ENCODE measurements around the gene TGFB1.

TGFB1 gene

GRCh38 chr19:41377977-41378709 is 24.4 kb upstream of the TGFB1 start:
- Histone ChIP-seq H3K79me2 (ENCODE audit: control insufficient read depth, low read length) (no peaks in the 10 kb centered on the region), H3K4me2 (ENCODE audit: low read length) (peak overlapping the region; percentile 41), H3K27ac (ENCODE audit: low read depth, low read length) (no peak overlapping the region), H3F3A (ENCODE audit: control insufficient read depth, insufficient read depth) (peaks cover 3% of the 10 kb centered on the region), H3K4me1 (ENCODE audit: control insufficient read depth, low read length) (peaks cover 11% of the 10 kb centered on the region), H4K20me1 (ENCODE audit: control insufficient read depth, insufficient read depth, low read depth, low read length) (no peaks in the 10 kb centered on the region), H3K27me3 (ENCODE audit: control insufficient read depth, low read length) (no peaks in the 10 kb centered on the region), H3K36me3 (ENCODE audit: control insufficient read depth, low read length) (no peaks in the 10 kb centered on the region), H3K4me3 (ENCODE audit: low read length) (no peak overlapping the region), H3K9me2 (replicated peaks; ENCODE audit: control insufficient read depth, low read length) (no peaks in the 10 kb centered on the region), H3K9me3 (ENCODE audit: control insufficient read depth, insufficient read depth, low read length) (no peaks in the 10 kb centered on the region)
- TF ChIP-seq CTCF (IDR thresholded peaks at IDR 0.05; ENCODE audit: low read depth, low read length, poor library complexity, severe bottlenecking) (peak; percentile 65), EZH2phosphoT487 (IDR thresholded peaks at IDR 0.05; ENCODE audit: borderline replicate concordance, low read length) (no peak)

- H3K36me3 ChIP-seq (ENCODE audit: control insufficient read depth, low read length) = no peaks in the 10 kb centered on the region
- no peaks in the 10 kb centered on the region for H3K9me2 ChIP-seq (replicated peaks; ENCODE audit: control insufficient read depth, low read length)
- no peaks in the 10 kb centered on the region for H3K27me3 ChIP-seq (ENCODE audit: control insufficient read depth, low read length)
- H3F3A ChIP-seq (ENCODE audit: control insufficient read depth, insufficient read depth) = peaks cover 3% of the 10 kb centered on the region
- no peaks in the 10 kb centered on the region for H4K20me1 ChIP-seq (ENCODE audit: control insufficient read depth, insufficient read depth, low read depth, low read length)
- H3K9me3 ChIP-seq (ENCODE audit: control insufficient read depth, insufficient read depth, low read length) = no peaks in the 10 kb centered on the region
- peaks cover 11% of the 10 kb centered on the region for H3K4me1 ChIP-seq (ENCODE audit: control insufficient read depth, low read length)
- TF ChIP-seq CTCF (IDR thresholded peaks at IDR 0.05; ENCODE audit: low read depth, low read length, poor library complexity, severe bottlenecking) (no peak), EZH2phosphoT487 (IDR thresholded peaks at IDR 0.05; ENCODE audit: borderline replicate concordance, low read length) (no peak)
- H3K79me2 ChIP-seq (ENCODE audit: control insufficient read depth, low read length) = no peaks in the 10 kb centered on the region
- H3K4me3 ChIP-seq (ENCODE audit: low read length) = no peak overlapping the region
- no peak overlapping the region for H3K27ac ChIP-seq (ENCODE audit: low read depth, low read length)
- H3K4me2 ChIP-seq (ENCODE audit: low read length) = no peak overlapping the region
Observed at GRCh38 chr19:41376998-41377365, 23.3 kb upstream of the TGFB1 start.

- H3K4me3 ChIP-seq (ENCODE audit: low read length) = no peak within 1 kb of the TSS
- H3K27ac ChIP-seq (ENCODE audit: low read depth, low read length) = no peak within 1 kb of the TSS
- TF ChIP-seq EZH2phosphoT487 (IDR thresholded peaks at IDR 0.05; ENCODE audit: borderline replicate concordance, low read length) (no peak), CTCF (IDR thresholded peaks at IDR 0.05; ENCODE audit: low read depth, low read length, poor library complexity, severe bottlenecking) (no peak)
- no peaks in the 10 kb centered on the region for H3K36me3 ChIP-seq (ENCODE audit: control insufficient read depth, low read length)
- H3K4me2 ChIP-seq (ENCODE audit: low read length) = no peak within 1 kb of the TSS
- no peaks in the 10 kb centered on the region for H3K27me3 ChIP-seq (ENCODE audit: control insufficient read depth, low read length)
- no peaks in the 10 kb centered on the region for H3K9me3 ChIP-seq (ENCODE audit: control insufficient read depth, insufficient read depth, low read length)
- H3K9me2 ChIP-seq (replicated peaks; ENCODE audit: control insufficient read depth, low read length) = no peaks in the 10 kb centered on the region
- H3K4me1 ChIP-seq (ENCODE audit: control insufficient read depth, low read length) = peaks cover 11% of the 10 kb centered on the region
- H3F3A ChIP-seq (ENCODE audit: control insufficient read depth, insufficient read depth) = peaks cover 3% of the 10 kb centered on the region
- H4K20me1 ChIP-seq (ENCODE audit: control insufficient read depth, insufficient read depth, low read depth, low read length) = no peaks in the 10 kb centered on the region
- no peaks in the 10 kb centered on the region for H3K79me2 ChIP-seq (ENCODE audit: control insufficient read depth, low read length)
Observed at GRCh38 chr19:41376241-41376997, 22.7 kb upstream of the TGFB1 start, which contains the start of gene TMEM91. Gene TMEM91, plus strand, starts transcription at chr19:41376533. Its CDS starts 1,777 bp downstream, at chr19:41378310.

Data from DOHH2 (cell line).